AG09319 (cell line): ENCODE measurements around the gene SLC4A1AP.

Experiments
- DNase-seq: peaks from one replicate; pipeline ENCODE4 v3.0.0-alpha.2; 2010; ENCODE audit warnings: low read depth; ENCODE audit errors: extremely low read depth
- CTCF ChIP-seq: IDR thresholded peaks from 2 replicates; pipeline ENCODE4 v1.5.1; 2011; ENCODE audit warnings: low read depth, mild to moderate bottlenecking, inconsistent platforms, low read length, moderate library complexity

The SLC4A1AP gene

GRCh38 chr2:27730980-27731691 is 67.4 kb downstream of the SLC4A1AP start:
- no peak for TF ChIP-seq CTCF
- no peak for DNase-seq

GRCh38 chr2:27734305-27734704 is 70.6 kb downstream of the SLC4A1AP start:
- no peak for TF ChIP-seq CTCF
- DNase-seq: no peak

DNA sequence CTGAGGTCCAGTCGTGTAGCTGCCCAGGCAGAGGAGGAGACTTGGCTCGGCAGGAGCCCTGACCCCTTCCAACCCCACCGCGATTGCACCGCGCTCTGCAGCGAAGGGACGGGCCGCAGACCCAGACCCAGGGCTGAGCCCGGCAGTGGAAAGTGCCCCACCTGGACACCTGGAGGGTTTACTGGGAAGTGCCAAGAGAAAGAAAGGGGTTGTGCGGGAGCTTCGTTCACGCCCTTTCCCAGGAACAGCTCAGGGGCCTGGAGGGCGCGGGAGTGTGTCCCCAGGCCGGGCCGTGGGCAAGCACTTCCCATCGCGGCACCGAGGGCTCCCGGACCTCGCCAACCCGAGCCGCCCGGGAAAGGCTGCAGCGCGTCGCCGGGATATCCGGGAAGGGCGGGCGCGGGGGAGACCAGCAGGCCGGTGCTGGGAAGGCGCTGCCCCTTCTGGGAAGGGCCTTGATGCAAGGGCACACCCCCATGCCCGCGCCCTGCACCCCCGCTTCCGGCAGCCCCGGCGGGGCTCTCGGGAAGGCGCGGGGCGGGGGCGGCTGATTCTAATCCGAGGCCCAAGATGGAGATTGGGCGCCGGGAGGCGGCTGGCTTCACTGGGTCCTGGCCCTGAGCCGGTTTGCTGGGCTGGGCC is 71.7 kb downstream of the SLC4A1AP start:
- no peak for TF ChIP-seq CTCF
- peak; percentile 55 for DNase-seq

DNA sequence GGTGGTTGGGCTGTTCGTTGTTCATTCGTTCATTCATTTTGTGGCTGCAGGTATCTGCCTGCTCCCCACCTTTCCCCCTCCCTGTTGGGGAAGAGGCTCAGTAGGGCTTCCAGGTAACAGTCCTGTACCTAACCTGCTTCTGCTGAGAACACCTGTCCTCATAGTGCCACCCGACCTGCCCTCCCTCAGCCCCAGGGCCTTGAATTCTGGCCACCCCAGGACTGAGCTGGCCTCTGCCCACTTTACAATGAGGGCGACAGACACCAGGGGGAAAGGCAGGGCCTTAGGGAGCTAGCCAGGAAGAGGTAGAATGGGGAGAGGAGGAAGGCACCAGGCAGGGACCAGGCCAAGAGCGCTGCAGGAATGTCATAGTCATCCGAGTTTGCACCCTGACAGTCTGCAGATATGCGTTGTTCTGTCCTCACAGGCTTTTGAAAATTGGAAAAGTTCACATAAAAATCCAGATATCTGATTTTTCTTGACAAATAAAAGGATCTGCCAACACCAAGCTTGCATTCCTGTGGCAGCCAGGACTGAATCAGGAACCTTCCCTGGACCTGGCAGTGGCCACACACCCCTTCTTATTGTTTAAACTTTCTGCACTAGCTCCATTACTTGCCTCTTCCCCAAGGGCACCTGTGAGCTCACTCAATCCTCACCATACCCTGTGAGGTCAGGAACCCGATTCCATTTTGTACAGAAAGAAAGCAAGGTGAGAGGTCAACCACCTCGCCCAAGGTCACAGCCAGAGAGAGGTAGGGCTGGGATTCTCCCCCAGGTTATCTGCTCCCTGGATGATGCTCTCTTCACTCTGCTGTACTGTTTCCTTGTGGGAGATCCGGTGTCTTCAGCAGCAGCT is 72.6 kb downstream of the SLC4A1AP start:
- TF ChIP-seq CTCF: no peak
- DNase-seq: no peak

DNA sequence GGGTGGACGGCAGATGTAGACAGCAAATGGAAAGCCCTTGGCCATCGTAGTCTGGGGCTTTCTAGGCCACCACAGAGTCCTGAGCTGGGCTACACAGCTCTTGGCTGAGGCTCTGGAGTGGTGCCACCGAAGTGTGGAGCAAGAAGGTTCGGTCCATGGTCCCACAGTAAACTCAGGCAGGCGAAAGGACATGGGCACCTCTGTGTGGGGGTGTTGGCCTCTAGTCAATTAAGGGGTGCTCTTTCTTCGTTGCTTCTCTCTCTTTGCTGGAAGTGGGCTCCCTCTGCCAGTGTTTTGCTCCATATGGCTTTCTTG is 73.2 kb downstream of the SLC4A1AP start:
- TF ChIP-seq CTCF: no peak
- no peak for DNase-seq

- TF ChIP-seq CTCF: no peak
- DNase-seq: no peak
These were observed 74.1 kb downstream of the SLC4A1AP start for GRCh38 chr2:27737676-27738348.
